ENCODE measurements around the gene SEC11A.
"Not testable (repeated sequence)": the region's sequence is repeated elsewhere in the genome, so short reads cannot be mapped to it uniquely, and the experiment has no call there.

Gene SEC11A

DNA sequence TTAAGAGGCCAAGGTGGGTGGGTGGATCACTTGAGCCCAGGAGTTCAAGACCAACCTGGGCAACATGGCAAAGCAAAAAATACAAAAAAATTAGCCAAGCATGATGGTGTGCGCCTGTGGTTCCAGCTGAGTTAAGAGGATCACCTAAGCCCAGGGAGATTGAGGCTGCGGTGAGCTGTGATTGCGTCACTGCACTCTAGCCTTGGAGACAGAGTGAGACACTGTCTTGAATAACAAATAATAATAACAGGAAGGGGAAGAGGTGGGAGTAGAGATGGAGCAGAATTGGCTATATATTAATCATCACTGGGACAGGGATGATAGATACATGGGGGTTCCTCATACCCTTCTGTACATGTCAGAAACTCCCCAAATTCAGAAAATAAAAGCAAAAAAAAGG, 34.1 kb downstream of the SEC11A start:
- DNase-seq (ENCODE audit: low read depth in 2 of 2): no peak

DNA sequence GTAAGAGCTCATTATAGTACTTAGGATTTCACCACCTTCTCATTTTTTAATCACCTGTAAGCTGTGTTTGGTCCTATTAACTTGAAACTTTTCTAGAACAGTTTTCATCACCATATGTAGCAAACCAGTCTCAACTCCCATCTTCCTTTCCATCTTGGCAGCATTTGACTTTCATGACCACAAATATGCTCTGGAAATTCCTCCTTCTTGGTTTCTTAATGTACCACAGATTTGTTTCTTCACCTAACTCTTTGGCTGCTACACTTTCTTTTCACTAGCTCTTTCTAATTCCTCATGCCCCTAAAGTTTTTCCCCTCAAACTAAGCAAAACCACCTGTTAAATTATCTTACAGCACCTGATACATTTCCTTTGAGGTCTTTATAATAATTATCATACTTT, 44.7 kb downstream of the SEC11A start:
- DNase-seq (ENCODE audit: low read depth in 2 of 2): no peak

DNA sequence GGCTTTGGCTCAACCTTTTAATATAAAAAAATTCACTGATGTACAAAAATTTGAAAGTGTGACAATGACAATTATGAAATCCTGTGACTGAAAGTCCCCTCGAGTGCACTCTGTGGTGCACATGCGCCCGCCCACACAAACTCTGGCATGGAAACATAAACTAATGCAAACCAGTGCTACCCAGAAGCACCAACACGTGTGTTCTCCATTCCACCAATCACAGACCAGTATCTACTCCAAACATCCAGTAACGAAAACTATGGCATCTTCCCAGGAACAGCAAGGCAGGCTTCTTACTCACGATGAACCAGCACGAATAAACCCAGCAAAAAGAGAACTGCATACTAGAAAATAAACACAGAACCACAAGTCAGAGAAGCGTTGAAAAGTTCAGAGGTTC, 46.2 kb downstream of the SEC11A start:
- DNase-seq (ENCODE audit: low read depth in 2 of 2): peak; percentile 19 to 33

DNA sequence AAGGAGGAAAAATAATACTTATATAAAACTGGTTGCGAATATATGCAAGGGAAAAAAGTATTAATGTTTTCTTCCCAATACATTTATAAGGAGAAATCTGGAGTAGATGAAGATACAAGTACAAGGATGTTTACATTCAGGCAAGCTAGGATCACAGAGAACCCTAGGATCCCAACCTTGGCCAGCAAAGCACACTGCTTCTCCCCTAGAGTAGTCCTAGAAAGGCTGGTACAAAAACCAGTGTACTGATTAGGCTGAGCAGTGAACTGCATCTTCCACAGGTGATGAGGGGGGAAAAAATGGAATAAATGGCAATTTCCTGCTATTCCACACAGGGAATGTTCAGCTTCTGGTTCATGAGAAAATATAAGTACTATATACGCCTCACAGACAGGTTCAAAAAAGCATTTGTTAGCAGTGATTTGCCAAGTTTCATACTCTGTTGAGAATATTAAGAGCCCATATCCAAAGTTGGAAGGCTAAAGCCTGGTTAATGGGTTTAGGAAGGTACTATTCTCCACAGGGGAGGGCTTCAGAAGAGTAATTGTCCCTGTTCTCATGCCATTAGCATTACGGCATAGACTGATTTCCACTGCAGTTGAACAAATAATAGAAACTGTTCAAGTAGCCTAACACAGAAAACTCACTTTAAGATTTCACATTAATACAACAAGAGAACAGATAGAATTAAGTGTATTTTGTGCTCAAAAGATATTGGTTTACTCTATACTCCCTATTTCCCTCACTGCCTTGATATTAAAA, 47.5 kb downstream of the SEC11A start:
- DNase-seq (ENCODE audit: low read depth in 2 of 2): no peak

DNA sequence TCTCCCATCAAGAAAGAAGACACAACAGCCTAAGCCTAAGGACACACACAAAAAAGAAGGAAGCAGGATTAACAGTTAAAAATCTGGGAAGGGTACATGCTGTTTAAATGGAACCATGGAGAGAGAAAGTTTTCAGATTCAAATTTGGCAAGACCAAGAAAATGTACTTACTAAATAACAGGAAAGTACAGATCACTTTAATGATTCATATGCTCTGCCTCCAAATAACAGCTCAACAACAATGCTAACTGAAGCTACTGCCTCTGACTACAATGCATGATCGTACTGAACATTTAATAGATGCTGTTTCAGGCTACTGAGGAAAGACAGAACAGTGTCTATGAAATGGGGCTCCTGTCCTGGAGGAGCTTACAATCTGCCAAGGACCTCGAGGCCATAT, 49.6 kb downstream of the SEC11A start:
- DNase-seq (ENCODE audit: low read depth in 2 of 2): no peak

DNA sequence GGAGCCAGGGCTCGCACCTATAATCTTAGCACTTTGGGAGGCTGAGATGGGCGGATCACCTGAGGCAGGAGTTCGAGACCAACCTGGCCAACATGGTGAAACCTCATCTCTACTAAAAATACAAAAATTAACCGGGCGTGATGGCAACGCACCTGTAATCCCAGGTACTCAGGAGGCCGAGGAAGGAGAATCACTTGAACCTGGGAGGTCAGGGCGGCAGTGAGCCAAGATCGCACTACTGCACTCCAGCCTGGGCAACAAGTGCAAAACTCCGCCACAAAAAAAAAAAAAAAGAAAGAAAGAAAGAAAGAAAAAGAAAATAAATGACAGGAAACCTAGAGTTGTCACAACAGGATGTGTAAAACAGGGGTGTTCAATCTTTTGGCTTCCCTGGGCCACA, 54.9 kb downstream of the SEC11A start:
- no peak for DNase-seq (ENCODE audit: low read depth in 2 of 2)

DNA sequence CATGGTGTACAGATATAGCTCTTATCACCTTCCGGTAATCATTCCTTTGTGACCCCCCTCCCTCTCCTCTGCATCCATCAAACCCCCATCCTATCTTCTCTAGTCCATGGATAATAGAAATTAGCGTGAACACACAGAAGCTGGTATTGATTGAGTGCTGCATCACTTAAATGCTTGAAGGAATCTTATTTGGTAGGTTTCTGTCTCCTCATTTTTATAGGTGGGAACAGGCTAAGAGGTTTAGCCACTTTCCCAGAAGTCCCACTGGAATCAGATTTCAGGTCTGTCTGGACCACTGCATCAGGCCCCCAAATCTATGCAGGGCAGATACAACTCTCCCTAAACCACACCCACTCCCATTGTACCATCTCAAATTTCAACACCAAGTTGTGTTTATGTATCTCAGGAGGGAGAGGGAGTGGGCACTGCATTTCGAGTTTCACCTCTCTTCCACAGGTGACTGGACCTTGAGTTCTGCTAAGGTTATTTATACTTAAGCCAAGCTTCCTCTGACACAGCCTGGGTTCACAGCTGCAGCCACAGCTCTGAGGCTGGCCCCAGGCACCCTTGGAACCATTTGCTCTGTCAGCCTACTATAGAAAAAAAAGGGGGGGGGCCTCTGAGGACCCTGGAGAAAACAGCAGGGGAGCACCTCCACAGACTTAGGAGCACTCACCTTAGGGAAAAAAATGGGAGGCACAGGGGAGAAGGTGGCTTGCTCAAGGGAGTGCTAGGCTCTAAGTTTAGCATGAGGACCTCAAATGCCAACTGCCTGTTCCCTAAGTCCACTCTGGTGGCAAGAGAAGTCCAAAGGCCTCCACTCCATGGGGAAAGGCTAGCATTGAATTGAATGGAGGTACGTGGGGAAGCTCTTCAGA, 55.8 kb downstream of the SEC11A start:
- no peak for DNase-seq (ENCODE audit: low read depth in 2 of 2)

DNA sequence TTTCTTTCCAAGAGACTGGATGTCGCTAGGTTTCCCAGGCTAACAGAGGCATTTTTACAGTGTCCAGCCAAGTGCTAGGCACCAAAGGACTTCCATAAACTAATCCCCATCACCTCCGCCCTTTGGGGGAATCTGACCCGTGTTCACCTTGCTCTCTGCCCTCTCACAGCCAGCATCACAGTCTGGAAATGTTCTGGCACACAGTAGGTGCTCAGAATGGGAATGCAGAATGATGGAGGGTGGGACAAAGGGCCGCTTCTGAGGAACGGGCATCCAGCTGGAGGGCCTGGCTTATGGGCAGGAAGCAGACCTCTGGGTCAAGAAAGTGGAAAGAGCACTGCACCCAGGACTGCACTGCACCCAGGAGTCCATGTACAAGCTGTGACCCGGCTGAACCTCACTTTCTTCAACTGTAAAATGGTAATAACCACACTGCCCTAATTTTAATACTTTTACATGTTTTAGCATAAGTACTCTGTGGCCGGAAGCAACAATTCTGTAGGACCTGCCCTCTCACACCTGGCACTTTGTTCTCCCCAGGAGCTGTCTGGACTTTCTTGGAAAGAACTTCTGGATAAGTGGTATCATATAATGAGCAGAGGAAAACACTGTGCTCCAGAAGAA, 57.0 kb downstream of the SEC11A start:
- DNase-seq (ENCODE audit: low read depth in 2 of 2): no peak

DNA sequence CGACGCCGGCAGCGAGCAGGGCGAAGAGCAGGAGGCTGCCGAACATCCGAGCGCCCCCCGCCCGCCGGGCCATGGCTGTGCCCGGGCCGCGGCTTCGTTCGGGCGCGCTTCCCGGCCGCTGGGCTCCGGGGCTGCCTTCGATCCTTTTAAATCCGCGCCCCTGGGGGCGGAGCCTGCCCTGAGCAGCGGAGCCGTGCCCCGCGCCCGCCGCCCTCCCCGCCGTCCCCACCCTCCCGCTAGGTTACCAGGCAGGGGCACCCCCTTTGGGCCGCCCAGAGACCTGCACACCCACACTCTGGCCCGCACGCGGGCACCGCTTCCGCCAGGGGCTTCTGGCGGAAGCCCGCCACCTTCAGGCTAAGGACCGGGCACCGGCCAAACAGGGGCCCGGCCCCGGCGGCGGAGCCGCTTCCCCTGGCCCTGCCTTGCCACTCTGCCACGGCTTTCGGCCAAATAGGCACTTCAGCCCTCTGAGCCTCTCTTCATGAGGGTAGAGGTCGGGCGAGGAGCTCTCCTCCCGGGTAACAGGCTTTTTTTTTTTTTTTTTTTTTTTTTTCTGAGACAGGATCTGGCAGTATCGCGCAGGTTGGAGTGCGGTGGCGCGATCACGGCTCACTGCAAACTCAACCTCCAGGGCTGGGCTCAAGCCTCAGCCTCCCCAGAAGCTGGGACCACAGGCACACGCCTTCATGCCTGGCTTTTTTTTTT, 57.7 kb downstream of the SEC11A start, which contains the start of gene NMB:
TSS of gene NMB (minus strand) at position 120 of the 708 bp plus-strand sequence. CDS start at position 73, 47 bp downstream.
- DNase-seq (ENCODE audit: low read depth in 2 of 2): peak; percentile 70 to 72

DNA sequence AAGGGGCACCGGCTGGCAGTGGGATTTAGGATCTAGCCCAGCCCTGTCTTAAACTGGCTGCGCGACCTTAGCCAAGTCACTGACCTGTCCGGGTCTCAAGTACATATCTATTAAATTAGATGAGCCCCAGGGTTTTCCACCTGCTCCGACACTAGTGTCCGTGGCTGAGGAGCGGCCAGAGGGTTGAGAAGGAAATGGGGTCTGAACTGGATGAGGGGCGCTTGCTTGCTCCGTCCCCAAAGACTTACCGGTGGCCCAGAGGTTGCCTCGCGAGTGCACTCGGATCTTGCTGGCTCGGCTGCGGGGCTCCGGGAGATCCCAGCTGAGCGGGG, 58.2 kb downstream of the SEC11A start:
- DNase-seq (ENCODE audit: low read depth in 2 of 2): no peak

DNA sequence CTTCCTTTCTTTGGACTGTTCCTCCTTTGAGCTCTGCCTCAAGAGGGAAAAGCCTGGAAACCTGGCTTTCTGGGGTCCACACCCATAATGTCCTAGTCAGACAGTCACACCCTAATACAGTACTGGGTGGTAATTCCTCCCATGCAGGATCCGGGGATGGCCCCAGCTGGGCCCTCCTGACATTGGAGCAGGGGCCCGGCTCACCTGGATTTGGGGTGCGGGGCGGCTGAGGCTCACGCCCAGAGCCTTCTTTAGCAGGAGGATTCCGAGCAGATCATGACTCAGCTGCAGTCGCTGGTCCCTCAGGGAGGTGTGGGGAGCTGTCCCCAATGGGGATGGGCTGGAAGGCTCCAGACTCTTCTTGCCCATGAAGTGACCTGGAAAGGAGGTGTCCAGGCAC, 59.0 kb downstream of the SEC11A start:
- DNase-seq (ENCODE audit: low read depth in 2 of 2): no peak

DNA sequence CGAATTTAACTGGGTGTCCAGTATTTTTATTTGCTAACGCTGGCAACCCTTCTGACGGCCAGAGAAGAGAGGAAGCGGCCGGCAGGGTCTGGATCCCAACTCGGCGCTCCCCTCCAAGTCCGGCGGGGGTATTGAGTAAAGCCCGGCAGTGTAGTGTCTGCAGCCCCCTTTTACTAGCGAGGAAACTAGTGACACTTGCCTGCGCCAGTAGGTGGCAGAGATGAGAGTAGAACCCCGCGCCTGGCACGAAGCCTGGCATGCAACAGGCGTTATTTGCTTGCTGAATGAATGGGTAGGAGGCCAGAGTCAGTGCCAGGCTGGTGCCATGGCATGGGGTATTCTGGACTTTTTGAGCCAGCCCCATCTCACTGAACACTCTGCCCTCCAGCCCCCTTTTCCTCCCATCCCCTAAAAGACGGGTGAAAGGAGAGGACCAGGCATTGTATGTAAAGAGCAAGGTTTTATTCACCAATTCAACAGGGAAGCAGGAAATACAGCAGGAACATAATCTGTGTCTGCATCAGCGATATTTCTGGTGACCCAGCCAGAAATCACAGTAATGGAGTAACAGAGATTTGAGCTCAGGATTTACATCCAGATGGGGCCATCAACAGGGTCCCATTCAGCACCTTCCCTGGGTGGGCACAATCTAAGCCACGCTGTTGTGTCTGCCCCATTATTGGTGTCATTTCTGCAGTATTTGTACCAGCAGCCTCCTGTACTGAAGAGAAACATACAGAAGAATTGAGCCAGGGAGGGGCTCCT, 61.1 kb downstream of the SEC11A start:
- peak; percentile 66 to 72 for DNase-seq (ENCODE audit: low read depth in 2 of 2)

DNA sequence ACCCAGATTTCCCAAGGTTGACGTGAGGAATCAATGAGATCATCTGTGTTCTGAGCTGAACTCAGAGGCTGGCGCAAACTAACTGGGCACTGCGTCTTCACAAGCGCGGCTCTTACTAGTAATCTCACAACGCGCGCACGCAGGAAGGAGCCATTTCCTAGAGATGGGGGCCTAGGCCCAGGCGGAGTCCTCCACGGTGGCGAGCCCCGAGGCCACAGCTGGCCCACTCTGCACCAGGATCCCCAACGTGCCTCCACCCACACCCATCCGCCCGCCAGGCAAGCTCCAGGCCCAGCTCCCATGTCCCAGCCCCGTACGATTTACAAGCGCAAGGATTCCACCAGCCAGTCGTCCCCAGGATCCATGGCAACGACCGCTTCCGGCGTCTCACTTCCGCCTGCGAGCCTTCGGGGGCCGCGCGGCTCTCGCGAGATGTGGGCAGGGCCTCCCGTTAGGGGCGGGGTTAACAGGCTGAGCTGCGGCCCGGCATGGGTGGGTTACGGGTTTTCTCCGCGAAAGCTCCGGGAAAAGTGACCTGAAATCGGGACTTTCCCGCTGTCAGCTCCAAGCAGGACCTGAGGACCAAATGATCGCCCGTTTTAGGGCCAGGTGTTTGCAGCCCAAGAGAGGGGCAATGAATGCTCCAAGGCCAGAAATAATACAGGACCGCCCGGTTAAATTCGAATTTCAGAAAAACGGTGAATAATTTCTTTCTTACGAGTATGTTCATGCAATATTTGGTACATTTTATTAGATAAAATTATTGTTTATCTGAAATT, 61.8 kb downstream of the SEC11A start, which contains the start of gene WDR73:
TSS of gene WDR73 (minus strand) at position 374 of the 779 bp plus-strand sequence. CDS start at position 365, 9 bp downstream.
- DNase-seq (ENCODE audit: low read depth in 2 of 2): peak; percentile 95 to 97

DNA sequence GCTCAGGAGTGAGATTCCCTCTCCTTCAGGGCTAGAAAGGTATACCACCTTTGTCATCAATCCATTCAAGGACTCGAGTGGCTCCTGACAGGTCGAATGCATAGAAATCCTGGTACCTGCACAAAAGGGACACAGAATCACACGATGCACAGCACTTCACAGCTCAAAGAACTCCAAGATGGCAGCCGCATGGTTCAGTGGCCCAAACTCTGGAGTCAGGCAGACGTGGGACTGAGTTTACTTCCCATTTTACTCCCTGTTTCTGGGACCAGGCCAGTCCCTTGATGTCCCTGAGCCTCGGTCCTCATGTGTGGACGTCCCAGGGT, 62.4 kb downstream of the SEC11A start:
- no peak for DNase-seq (ENCODE audit: low read depth in 2 of 2)

DNA sequence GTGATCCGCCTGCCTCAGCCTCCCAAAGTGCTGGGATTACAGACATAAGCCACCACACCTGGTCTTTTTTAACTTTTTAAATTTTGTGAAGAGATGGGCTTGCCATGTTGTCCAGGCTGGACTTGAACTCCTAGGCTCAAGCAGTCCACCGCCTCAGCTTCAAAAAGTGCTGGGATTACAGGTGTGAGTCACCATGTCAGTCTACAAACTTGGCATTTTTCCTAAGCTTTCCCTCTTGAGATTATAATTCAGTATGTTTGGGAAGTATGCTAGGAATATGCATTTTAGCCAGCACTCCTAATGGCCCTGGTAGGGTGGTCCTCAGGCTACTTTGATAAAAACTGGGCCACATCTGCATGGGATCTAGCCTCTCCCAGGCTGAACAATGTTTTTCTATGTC, 66.2 kb downstream of the SEC11A start:
- no peak for DNase-seq (ENCODE audit: low read depth in 2 of 2)

DNA sequence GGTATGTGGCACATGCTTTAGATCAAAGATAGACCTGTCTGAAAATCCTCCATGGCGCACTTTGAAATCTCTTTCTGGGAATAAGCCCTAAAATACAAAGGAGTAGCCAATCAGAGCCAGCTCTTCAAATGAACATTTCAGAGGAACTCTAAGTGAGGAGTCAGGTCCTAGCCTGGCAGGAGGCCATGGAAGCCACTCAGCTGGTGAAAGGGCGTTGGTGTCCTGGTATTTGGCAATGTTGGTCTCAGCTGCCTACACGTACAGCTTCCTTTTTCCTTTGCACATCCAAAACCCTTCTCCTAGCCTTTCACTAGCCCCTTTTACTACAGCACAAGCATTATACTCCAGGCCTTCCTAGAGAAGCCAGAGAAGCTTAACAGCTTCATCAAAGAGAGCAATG, 67.4 kb downstream of the SEC11A start:
- DNase-seq (ENCODE audit: low read depth in 2 of 2): no peak

DNA sequence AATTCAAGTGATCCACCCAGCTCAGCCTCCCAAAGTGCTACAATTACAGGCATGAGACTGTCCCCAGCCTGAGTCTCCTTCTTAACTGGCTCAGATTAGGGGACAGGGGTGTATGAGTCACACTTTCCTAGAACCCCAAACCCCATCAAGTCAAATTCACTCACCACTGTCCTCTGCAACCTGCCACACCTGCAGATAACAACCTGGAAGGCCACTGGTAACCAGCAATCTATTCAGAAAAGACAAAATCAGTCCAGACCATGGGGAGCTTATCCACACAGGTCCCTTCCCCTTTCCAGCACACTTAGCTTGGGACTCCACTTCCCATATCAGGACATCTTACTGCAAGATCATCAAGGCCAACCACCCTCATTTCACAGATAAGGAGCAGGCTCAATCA, 68.2 kb downstream of the SEC11A start:
- no peak for DNase-seq (ENCODE audit: low read depth in 2 of 2)

DNA sequence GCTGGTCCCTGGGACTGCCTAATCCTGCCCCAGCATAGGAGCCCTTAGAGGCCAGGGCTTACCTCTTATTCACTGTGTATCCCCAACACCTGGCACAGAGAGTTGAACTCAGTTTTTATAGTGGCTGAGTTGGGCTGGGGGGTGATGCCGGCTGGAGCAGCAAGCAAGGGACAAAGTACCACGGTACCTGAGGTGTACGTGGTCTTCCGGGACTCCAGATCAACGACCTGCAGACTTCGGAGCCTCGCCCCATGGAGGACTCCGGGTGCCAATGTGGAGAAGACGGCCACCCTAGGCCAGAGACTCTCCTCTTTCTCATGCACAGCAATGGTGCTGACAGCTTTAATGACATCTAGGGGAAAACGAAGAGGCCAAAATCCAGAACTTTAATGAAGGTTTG, 69.9 kb downstream of the SEC11A start:
- no peak for DNase-seq (ENCODE audit: low read depth in 2 of 2)

DNA sequence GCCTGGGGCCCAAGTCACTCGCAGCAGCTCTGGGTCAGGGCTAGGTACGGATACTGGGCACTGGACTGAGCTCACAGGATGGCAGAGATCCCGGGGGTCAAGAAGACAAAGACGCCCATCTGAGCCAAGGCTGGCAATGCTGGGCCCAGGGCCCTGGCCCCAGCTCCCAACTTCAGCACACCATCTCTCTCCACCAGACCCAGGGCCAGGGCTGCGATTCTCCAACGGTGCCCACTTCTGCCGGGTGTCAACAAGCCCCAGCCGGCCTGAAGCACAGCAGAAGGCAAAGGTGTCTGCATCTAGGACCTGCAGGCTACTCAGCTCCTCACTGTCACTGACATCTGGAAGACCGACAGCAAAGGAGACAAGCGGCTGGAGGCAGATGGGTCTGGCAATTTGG, 70.4 kb downstream of the SEC11A start:
- no peak for DNase-seq (ENCODE audit: low read depth in 2 of 2)

DNA sequence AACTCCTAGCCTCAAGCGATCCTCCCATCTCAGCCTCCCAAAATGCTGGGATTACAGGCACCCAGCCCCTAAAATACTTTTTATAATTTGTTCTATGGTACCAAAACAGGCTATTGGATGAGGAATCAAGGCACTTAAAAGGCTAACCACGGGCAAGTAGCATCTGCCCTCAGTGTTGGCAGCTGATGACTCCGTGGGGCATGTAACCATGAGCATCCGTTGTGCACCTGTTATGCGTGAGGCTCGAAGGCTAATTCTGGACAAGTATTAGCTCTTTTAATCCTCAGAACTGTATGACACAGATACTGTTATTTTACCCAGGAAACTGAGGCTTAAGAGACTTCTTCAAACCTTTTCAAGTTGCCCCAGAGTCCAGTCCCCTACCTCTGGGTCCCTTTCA, 72.1 kb downstream of the SEC11A start:
- DNase-seq (ENCODE audit: low read depth in 2 of 2): no peak

DNA sequence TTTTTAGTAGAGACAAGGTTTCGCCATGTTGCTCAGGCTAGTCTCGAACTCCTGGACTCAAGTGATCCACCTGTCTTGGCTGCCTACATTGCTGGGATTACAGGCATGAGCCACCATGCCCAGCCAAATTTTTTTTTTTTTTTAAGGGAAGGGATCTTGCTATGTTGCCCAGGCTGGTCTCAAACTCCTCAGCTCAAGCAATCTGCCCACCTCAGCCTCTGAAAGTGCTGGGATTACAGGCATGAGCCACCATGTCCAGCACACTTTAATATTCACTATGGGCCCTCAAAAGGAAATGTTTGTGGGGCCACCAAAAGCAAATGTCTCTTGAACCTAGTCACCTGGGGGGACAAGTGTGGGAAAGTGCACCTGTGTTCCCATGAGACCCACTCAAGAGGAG, 73.3 kb downstream of the SEC11A start:
- DNase-seq (ENCODE audit: low read depth in 2 of 2): not testable (repeated sequence)

Measured in stimulated activated CD4-positive, alpha-beta T cell treated with anti-CD3 and anti-CD28 coated beads, Interleukin-1b, Interleukin-23, amount 100 ng/mL, for 4 hours (primary cell).